Measurements from ENCODE around the gene DNAH5.
A peak's percentile ranks its signal among the peaks of the same experiment; 100 is the strongest.

The DNAH5 gene

GRCh38 chr5:13783726-13784125 lies 160.8 kb downstream of the DNAH5 start:
- H3K4me3 ChIP-seq (ENCODE audit: low read depth, low read length): no peak overlapping the region

GRCh38 chr5:13780081-13780480 lies 164.4 kb downstream of the DNAH5 start:
- no peaks in the 10 kb centered on the region for H3K4me1 ChIP-seq (ENCODE audit: control insufficient read depth, insufficient read depth, low read length)
- no peak overlapping the region for H3K4me3 ChIP-seq (ENCODE audit: low read depth, low read length)
- H3K27ac ChIP-seq (ENCODE audit: low read depth, low read length): no peak overlapping the region
- no peaks in the 10 kb centered on the region; the same call in 1 of the 2 replicates for H3K9me3 ChIP-seq (ENCODE audit: control insufficient read depth, insufficient read depth, low read length)
- no peak overlapping the region for H3K9ac ChIP-seq (ENCODE audit: low read depth, low read length)
- H3K36me3 ChIP-seq (ENCODE audit: control insufficient read depth, insufficient read depth, low read length): no peaks in the 10 kb centered on the region
- H3K27me3 ChIP-seq (ENCODE audit: control insufficient read depth, insufficient read depth, low read length): no peaks in the 10 kb centered on the region

More at GRCh38 chr5:13783726-13784125, 160.8 kb downstream of the DNAH5 start:
- Histone ChIP-seq H3K9me3 (ENCODE audit: control insufficient read depth, insufficient read depth, low read length) (no peaks in the 10 kb centered on the region; the same call in 1 of the 2 replicates), H3K36me3 (ENCODE audit: control insufficient read depth, insufficient read depth, low read length) (no peaks in the 10 kb centered on the region), H3K4me1 (ENCODE audit: control insufficient read depth, insufficient read depth, low read length) (no peaks in the 10 kb centered on the region), H3K27ac (ENCODE audit: low read depth, low read length) (no peak overlapping the region), H3K27me3 (ENCODE audit: control insufficient read depth, insufficient read depth, low read length) (no peaks in the 10 kb centered on the region), H3K9ac (ENCODE audit: low read depth, low read length) (no peak overlapping the region)

GRCh38 chr5:13773649-13774048 lies 170.8 kb downstream of the DNAH5 start:
- H3K4me1 ChIP-seq (ENCODE audit: control insufficient read depth, insufficient read depth, low read length): peaks cover 3% of the 10 kb centered on the region; the same call in 1 of the 2 replicates
- no peaks in the 10 kb centered on the region for H3K36me3 ChIP-seq (ENCODE audit: control insufficient read depth, insufficient read depth, low read length)
- no peak overlapping the region for H3K27ac ChIP-seq (ENCODE audit: low read depth, low read length)
- H3K9ac ChIP-seq (ENCODE audit: low read depth, low read length): no peak overlapping the region
- H3K27me3 ChIP-seq (ENCODE audit: control insufficient read depth, insufficient read depth, low read length): no peaks in the 10 kb centered on the region
- no peak overlapping the region for H3K4me3 ChIP-seq (ENCODE audit: low read depth, low read length)
- no peaks in the 10 kb centered on the region for H3K9me3 ChIP-seq (ENCODE audit: control insufficient read depth, insufficient read depth, low read length)

- no peak overlapping the region for H3K4me3 ChIP-seq (ENCODE audit: low read depth, low read length)
- no peaks in the 10 kb centered on the region for H3K27me3 ChIP-seq (ENCODE audit: control insufficient read depth, insufficient read depth, low read length)
- H3K36me3 ChIP-seq (ENCODE audit: control insufficient read depth, insufficient read depth, low read length): no peaks in the 10 kb centered on the region
- H3K4me1 ChIP-seq (ENCODE audit: control insufficient read depth, insufficient read depth, low read length): peaks cover 3% of the 10 kb centered on the region; the same call in 1 of the 2 replicates
- H3K27ac ChIP-seq (ENCODE audit: low read depth, low read length): no peak overlapping the region
- no peak overlapping the region for H3K9ac ChIP-seq (ENCODE audit: low read depth, low read length)
- H3K9me3 ChIP-seq (ENCODE audit: control insufficient read depth, insufficient read depth, low read length): no peaks in the 10 kb centered on the region
Observed at GRCh38 chr5:13771011-13771571, 173.4 kb downstream of the DNAH5 start.

- H3K36me3 ChIP-seq (ENCODE audit: control insufficient read depth, insufficient read depth, low read length): no peaks in the 10 kb centered on the region
- H3K9me3 ChIP-seq (ENCODE audit: control insufficient read depth, insufficient read depth, low read length): no peaks in the 10 kb centered on the region
- H3K4me1 ChIP-seq (ENCODE audit: control insufficient read depth, insufficient read depth, low read length): no peaks in the 10 kb centered on the region
- H3K9ac ChIP-seq (ENCODE audit: low read depth, low read length): no peak overlapping the region
- H3K4me3 ChIP-seq (ENCODE audit: low read depth, low read length): no peak overlapping the region
- H3K27me3 ChIP-seq (ENCODE audit: control insufficient read depth, insufficient read depth, low read length): no peaks in the 10 kb centered on the region
- no peak overlapping the region for H3K27ac ChIP-seq (ENCODE audit: low read depth, low read length)
Observed at GRCh38 chr5:13766236-13766635, 178.3 kb downstream of the DNAH5 start.

- Histone ChIP-seq H3K36me3 (ENCODE audit: control insufficient read depth, insufficient read depth, low read length) (no peaks in the 10 kb centered on the region), H3K9me3 (ENCODE audit: control insufficient read depth, insufficient read depth, low read length) (no peaks in the 10 kb centered on the region), H3K4me1 (ENCODE audit: control insufficient read depth, insufficient read depth, low read length) (no peaks in the 10 kb centered on the region), H3K27me3 (ENCODE audit: control insufficient read depth, insufficient read depth, low read length) (no peaks in the 10 kb centered on the region), H3K27ac (ENCODE audit: low read depth, low read length) (no peak overlapping the region), H3K9ac (ENCODE audit: low read depth, low read length) (no peak overlapping the region), H3K4me3 (ENCODE audit: low read depth, low read length) (no peak overlapping the region)
Observed at GRCh38 chr5:13763719-13764118, 180.8 kb downstream of the DNAH5 start.

GRCh38 chr5:13749766-13750165 lies 194.7 kb downstream of the DNAH5 start:
- Histone ChIP-seq H3K36me3 (ENCODE audit: control insufficient read depth, insufficient read depth, low read length) (no peaks in the 10 kb centered on the region), H3K9me3 (ENCODE audit: control insufficient read depth, insufficient read depth, low read length) (no peaks in the 10 kb centered on the region), H3K4me1 (ENCODE audit: control insufficient read depth, insufficient read depth, low read length) (peaks cover 10% of the 10 kb centered on the region), H3K27me3 (ENCODE audit: control insufficient read depth, insufficient read depth, low read length) (no peaks in the 10 kb centered on the region), H3K27ac (ENCODE audit: low read depth, low read length) (no peak overlapping the region), H3K9ac (ENCODE audit: low read depth, low read length) (no peak overlapping the region), H3K4me3 (ENCODE audit: low read depth, low read length) (no peak overlapping the region)

- Histone ChIP-seq H3K27ac (ENCODE audit: low read depth, low read length) (no peak overlapping the region), H3K9ac (ENCODE audit: low read depth, low read length) (no peak overlapping the region), H3K9me3 (ENCODE audit: control insufficient read depth, insufficient read depth, low read length) (no peaks in the 10 kb centered on the region), H3K27me3 (ENCODE audit: control insufficient read depth, insufficient read depth, low read length) (no peaks in the 10 kb centered on the region), H3K4me3 (ENCODE audit: low read depth, low read length) (no peak overlapping the region), H3K4me1 (ENCODE audit: control insufficient read depth, insufficient read depth, low read length) (peaks cover 10% of the 10 kb centered on the region), H3K36me3 (ENCODE audit: control insufficient read depth, insufficient read depth, low read length) (no peaks in the 10 kb centered on the region)
Observed at GRCh38 chr5:13746026-13746425, 198.5 kb downstream of the DNAH5 start.

GRCh38 chr5:13745508-13745907 lies 199.0 kb downstream of the DNAH5 start:
- no peaks in the 10 kb centered on the region for H3K9me3 ChIP-seq (ENCODE audit: control insufficient read depth, insufficient read depth, low read length)
- H3K27me3 ChIP-seq (ENCODE audit: control insufficient read depth, insufficient read depth, low read length): no peaks in the 10 kb centered on the region
- H3K36me3 ChIP-seq (ENCODE audit: control insufficient read depth, insufficient read depth, low read length): no peaks in the 10 kb centered on the region
- peaks cover 10% of the 10 kb centered on the region for H3K4me1 ChIP-seq (ENCODE audit: control insufficient read depth, insufficient read depth, low read length)
- H3K27ac ChIP-seq (ENCODE audit: low read depth, low read length): peak overlapping the region; percentile 11
- no peak overlapping the region for H3K9ac ChIP-seq (ENCODE audit: low read depth, low read length)
- no peak overlapping the region for H3K4me3 ChIP-seq (ENCODE audit: low read depth, low read length)

- no peaks in the 10 kb centered on the region for H3K27me3 ChIP-seq (ENCODE audit: control insufficient read depth, insufficient read depth, low read length)
- H3K9me3 ChIP-seq (ENCODE audit: control insufficient read depth, insufficient read depth, low read length): no peaks in the 10 kb centered on the region
- H3K27ac ChIP-seq (ENCODE audit: low read depth, low read length): no peak overlapping the region
- no peak overlapping the region for H3K9ac ChIP-seq (ENCODE audit: low read depth, low read length)
- no peak overlapping the region for H3K4me3 ChIP-seq (ENCODE audit: low read depth, low read length)
- peaks cover 3% of the 10 kb centered on the region; the same call in 1 of the 2 replicates for H3K4me1 ChIP-seq (ENCODE audit: control insufficient read depth, insufficient read depth, low read length)
- no peaks in the 10 kb centered on the region for H3K36me3 ChIP-seq (ENCODE audit: control insufficient read depth, insufficient read depth, low read length)
Observed at GRCh38 chr5:13740471-13740870, 204.0 kb downstream of the DNAH5 start.

- Histone ChIP-seq H3K4me1 (ENCODE audit: control insufficient read depth, insufficient read depth, low read length) (no peaks in the 10 kb centered on the region), H3K27me3 (ENCODE audit: control insufficient read depth, insufficient read depth, low read length) (no peaks in the 10 kb centered on the region), H3K9ac (ENCODE audit: low read depth, low read length) (no peak overlapping the region), H3K36me3 (ENCODE audit: control insufficient read depth, insufficient read depth, low read length) (no peaks in the 10 kb centered on the region), H3K4me3 (ENCODE audit: low read depth, low read length) (no peak overlapping the region), H3K9me3 (ENCODE audit: control insufficient read depth, insufficient read depth, low read length) (no peaks in the 10 kb centered on the region), H3K27ac (ENCODE audit: low read depth, low read length) (no peak overlapping the region)
Observed at GRCh38 chr5:13739479-13739878, 205.0 kb downstream of the DNAH5 start.

Measured in HUES48 (cell line).